CD4-positive, alpha-beta memory T cell (primary cell): ENCODE measurements around the gene USP43. TPM values are rescaled to one million over a fixed set of nuclear protein-coding genes. Genes with fewer than 3 reads are reported as not detected.
A peak's percentile ranks its signal among the peaks of the same experiment; 100 is the strongest.
"Not testable (repeated sequence)": the region's sequence is repeated elsewhere in the genome, so short reads cannot be mapped to it uniquely, and the experiment has no call there.

Experiments
- CTCF ChIA-PET: fragments of 350-600 bp; sonication (Branson Sonifier 250); formaldehyde crosslinking; loops from one replicate; lab custom pipeline; 2021; ENCODE audit warnings: inconsistent platforms; ENCODE audit not compliant: partially characterized antibody; lab: Charles Lee
- POLR2A ChIA-PET: fragments of 350-600 bp; sonication (Branson Sonifier 250); formaldehyde crosslinking; loops from one replicate; lab custom pipeline; 2021; ENCODE audit not compliant: partially characterized antibody; lab: Charles Lee
- DNase-seq, 5 donors: peaks; one replicate each; pipeline versions ENCODE4 v3.0.0 to v3.0.0-alpha.2; 2020 to 2022; ENCODE audit warnings: mixed read lengths in 1 of 5
- H3K27ac ChIP-seq: one replicate; pipeline ENCODE4 v1.7.0; 2013; ENCODE audit warnings: low read depth, low read length
- H3K27me3 ChIP-seq: 2 replicates; pipeline ENCODE4 v1.7.0; 2013; ENCODE audit warnings: mild to moderate bottlenecking, low read length, moderate library complexity; ENCODE audit not compliant: insufficient read depth
- H3K36me3 ChIP-seq: 2 replicates; pipeline ENCODE4 v1.7.0; 2013; ENCODE audit warnings: mild to moderate bottlenecking, low read length, moderate library complexity; ENCODE audit not compliant: insufficient read depth
- H3K4me1 ChIP-seq: 2 replicates; pipeline ENCODE4 v1.7.0; 2013; ENCODE audit warnings: mild to moderate bottlenecking, low read length, moderate library complexity; ENCODE audit not compliant: insufficient read depth
- H3K4me3 ChIP-seq, 2 donors: one replicate each; pipeline ENCODE4 v1.7.0; 2013; ENCODE audit warnings: low read length in 2 of 2, mild to moderate bottlenecking in 1 of 2
- H3K9me3 ChIP-seq, 2 donors: one replicate each; pipeline ENCODE4 v1.7.0; 2013; ENCODE audit warnings: low read length in 2 of 2, control low read depth in 1 of 2; ENCODE audit not compliant: control insufficient read depth in 1 of 2
- H3K27ac Mint-ChIP-seq, 7 donors: one replicate each; pipeline ENCODE4 v1.8.0; 2020 to 2021; ENCODE audit warnings: mixed read lengths in 7 of 7, mild to moderate bottlenecking in 6 of 7, inconsistent platforms in 3 of 7, moderate library complexity in 3 of 7
- H3K27me3 Mint-ChIP-seq, 2 donors: one replicate each; pipeline ENCODE4 v1.8.0; 2020 to 2021; ENCODE audit warnings: mixed read lengths in 2 of 2
- H3K36me3 Mint-ChIP-seq, 2 donors: one replicate each; pipeline ENCODE4 v1.8.0; 2020 to 2021; ENCODE audit warnings: mixed read lengths in 2 of 2, inconsistent platforms in 1 of 2, mild to moderate bottlenecking in 1 of 2
- H3K4me1 Mint-ChIP-seq, 4 donors: one replicate each; pipeline ENCODE4 v1.8.0; 2020 to 2021; ENCODE audit warnings: mixed read lengths in 4 of 4, mild to moderate bottlenecking in 1 of 4
- H3K4me3 Mint-ChIP-seq, 8 donors: one replicate each; pipeline ENCODE4 v1.8.0; 2020 to 2021; ENCODE audit warnings: mixed read lengths in 8 of 8, mild to moderate bottlenecking in 7 of 8, moderate library complexity in 6 of 8, inconsistent platforms in 3 of 8
- H3K9me3 Mint-ChIP-seq, 8 donors: one replicate each; pipeline ENCODE4 v1.8.0; 2020 to 2021; ENCODE audit warnings: mixed read lengths in 8 of 8, mild to moderate bottlenecking in 5 of 8, inconsistent platforms in 3 of 8, moderate library complexity in 1 of 8
- intact Hi-C: fragments of 100-400 bp; cut with micrococcal nuclease; formaldehyde crosslinking; loops from one replicate; pipeline ENCODE4 v1.15.1; 2023
- polyA plus RNA-seq, 2 donors: library from polyadenylated mRNA; unstranded; fragments of 300-500 nt; fragmentation: Illumina TruSeq; gene quantifications; one replicate each; pipeline ENCODE4 v1.2.3, GENCODE V29; 2021
- total RNA-seq, 2 experiments: library from RNA; stranded (reverse); gene quantifications; one replicate each; pipeline ENCODE4 v1.2.3, GENCODE V29; 2021

USP43 gene
- total and polyA plus RNA-seq, 4 experiments from 2014 or later = 0.17 to 0.22 TPM; not detected in 2

DNA sequence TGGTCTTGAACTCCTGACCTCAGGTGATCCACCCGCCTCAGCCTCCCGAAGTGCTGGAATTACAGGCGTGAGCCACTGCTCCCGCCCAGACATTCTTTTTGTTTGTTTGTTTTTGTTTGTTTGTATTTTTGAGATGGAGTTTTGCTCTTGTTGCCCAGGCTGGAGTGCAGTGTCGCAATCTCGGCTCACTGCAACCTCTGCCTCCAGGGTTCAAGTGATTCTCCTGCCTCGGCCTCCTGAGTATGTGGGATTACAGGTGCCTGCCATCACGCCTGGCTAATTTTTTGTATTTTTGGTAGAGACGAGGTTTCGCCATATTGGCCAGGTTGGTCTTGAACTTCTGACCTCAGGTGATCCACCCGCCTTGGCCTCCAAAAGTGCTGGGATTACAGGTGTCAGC, 18.2 kb downstream of the USP43 start:
- H3K27me3 ChIP-seq, H3K9me3 Mint-ChIP-seq, H3K36me3 ChIP-seq, H3K4me3 ChIP-seq, H3K36me3 Mint-ChIP-seq, POLR2A ChIA-PET, H3K27ac Mint-ChIP-seq, intact Hi-C loops, DNase-seq, CTCF ChIA-PET, H3K27ac ChIP-seq, H3K4me1 ChIP-seq, H3K4me3 Mint-ChIP-seq, H3K9me3 ChIP-seq: not testable (repeated sequence)
- peaks cover 6 to 13% of the 10 kb centered on the region in 2 donors for H3K27me3 Mint-ChIP-seq
- peaks cover 10 to 17% (median 12%) of the 10 kb centered on the region in 4 donors for H3K4me1 Mint-ChIP-seq

DNA sequence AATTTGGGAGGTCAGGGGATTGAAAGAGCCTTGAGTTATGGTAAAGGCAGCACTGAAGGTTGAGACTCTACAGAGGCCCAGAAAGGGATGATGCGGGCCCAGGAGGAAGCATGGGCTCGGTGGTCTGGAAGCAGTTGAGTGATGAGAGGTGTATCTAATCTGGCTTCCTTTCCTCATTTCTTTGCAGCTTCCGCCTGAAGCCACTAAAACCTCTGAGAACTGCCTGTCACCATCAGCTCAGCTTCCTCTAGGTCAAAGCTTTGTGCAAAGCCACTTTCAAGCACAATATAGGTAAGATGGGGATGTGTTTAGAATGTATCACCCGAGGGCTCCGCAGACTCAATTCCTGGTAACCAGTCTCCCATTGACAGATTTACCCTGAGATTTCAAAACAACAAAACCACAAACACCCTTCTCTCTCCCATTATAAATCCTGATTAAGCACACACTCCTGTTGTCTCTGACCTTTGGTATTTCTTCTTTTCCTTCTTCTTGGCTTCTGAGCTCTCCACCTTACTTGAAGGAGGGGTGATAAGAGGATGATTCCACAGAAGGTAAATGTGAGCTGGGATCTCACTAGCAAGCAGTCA, 21.2 kb downstream of the USP43 start:
- Histone ChIP-seq H3K36me3 (no peaks in the 10 kb centered on the region), H3K27ac (no peak overlapping the region), H3K4me1 (peaks cover 10% of the 10 kb centered on the region), H3K9me3 (no peaks in the 10 kb centered on the region), H3K4me3 (no peak overlapping the region), H3K27me3 (peaks cover 4% of the 10 kb centered on the region)
- peak overlapping the region in 3 of 7 donors; percentile 1 to 52 (median 37) for H3K27ac Mint-ChIP-seq
- ChIA-PET POLR2A (no interaction called here), CTCF (interaction anchor here (1.0 kb wide), 1 partner anchor 12 kb away, joined by 4 read pairs; no protein-coding TSS in a partner anchor)
- H3K36me3 Mint-ChIP-seq = no peaks in the 10 kb centered on the region
- no peaks in the 10 kb centered on the region for H3K9me3 Mint-ChIP-seq
- peaks cover 10 to 17% (median 14%) of the 10 kb centered on the region in 4 donors for H3K4me1 Mint-ChIP-seq
- H3K4me3 Mint-ChIP-seq = peak overlapping the region in 1 of 8 donors; percentile 13
- peaks cover 18 to 30% of the 10 kb centered on the region in 2 donors for H3K27me3 Mint-ChIP-seq
- no peak for DNase-seq
- intact Hi-C loops = no loop called here

DNA sequence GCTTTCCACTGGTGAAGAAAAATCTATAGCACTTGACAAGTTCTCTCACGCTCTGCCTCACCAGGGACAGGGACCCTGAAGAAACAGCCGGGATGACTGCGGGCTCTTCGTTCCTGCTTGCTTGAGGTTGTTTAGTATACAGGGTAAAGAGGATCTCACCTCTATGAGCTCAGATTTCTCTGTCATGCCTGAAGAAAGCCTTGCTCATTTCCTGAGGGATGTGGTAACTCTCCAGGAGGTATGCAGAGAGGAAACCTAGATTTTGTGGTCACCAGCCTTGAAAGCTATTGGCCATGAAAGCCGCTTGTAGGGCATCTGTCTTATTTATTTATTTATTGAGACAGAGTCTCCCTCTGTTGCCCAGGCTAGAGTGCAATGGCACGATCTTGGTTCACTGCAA, 23.2 kb downstream of the USP43 start:
- H3K36me3 ChIP-seq = no peaks in the 10 kb centered on the region
- no peaks in the 10 kb centered on the region for H3K36me3 Mint-ChIP-seq
- peaks cover 18 to 29% of the 10 kb centered on the region in 2 donors for H3K27me3 Mint-ChIP-seq
- CTCF ChIA-PET = no interaction called here
- H3K4me3 Mint-ChIP-seq = no peak overlapping the region
- intact Hi-C loops = no loop called here
- no peak overlapping the region for H3K4me3 ChIP-seq
- H3K9me3 ChIP-seq = no peaks in the 10 kb centered on the region
- H3K4me1 ChIP-seq = peaks cover 10% of the 10 kb centered on the region
- peaks cover 4% of the 10 kb centered on the region for H3K27me3 ChIP-seq
- H3K27ac ChIP-seq = no peak overlapping the region
- H3K27ac Mint-ChIP-seq = no peak overlapping the region
- peaks cover 10 to 17% (median 14%) of the 10 kb centered on the region in 4 donors for H3K4me1 Mint-ChIP-seq
- H3K9me3 Mint-ChIP-seq = no peaks in the 10 kb centered on the region
- no peak for DNase-seq
- POLR2A ChIA-PET = interaction anchor here (0.6 kb wide), 1 partner anchor 74 kb away, joined by 4 read pairs; no protein-coding TSS in a partner anchor

DNA sequence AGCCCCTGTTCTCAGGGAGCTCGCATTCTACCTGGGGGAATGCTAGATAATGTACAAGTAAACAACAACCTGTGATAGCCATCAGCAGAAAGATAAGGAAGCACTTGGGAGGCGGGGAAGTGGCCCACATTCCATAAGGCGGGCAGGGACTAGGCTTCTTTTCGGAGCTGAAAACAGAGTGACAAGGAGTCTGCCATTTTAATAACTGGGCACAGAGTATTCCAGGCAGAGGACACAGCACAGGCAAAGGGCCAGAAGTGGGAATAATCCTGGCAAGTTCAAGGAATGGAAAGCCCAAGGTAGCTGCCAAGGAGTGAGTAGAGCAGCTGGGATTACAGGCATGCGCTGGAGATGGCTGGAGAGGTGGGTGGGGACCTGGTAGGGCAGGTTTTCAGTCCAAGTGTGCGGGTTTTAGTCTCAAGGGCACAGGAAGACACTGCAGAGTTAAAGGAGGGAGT, 24.3 kb downstream of the USP43 start:
- no peak overlapping the region for H3K4me3 Mint-ChIP-seq
- no peaks in the 10 kb centered on the region for H3K36me3 ChIP-seq
- peaks cover 10% of the 10 kb centered on the region for H3K4me1 ChIP-seq
- ChIA-PET CTCF (no interaction called here), POLR2A (no interaction called here)
- H3K27ac Mint-ChIP-seq = no peak overlapping the region
- no peak overlapping the region for H3K27ac ChIP-seq
- peaks cover 4% of the 10 kb centered on the region for H3K27me3 ChIP-seq
- DNase-seq = no peak
- H3K27me3 Mint-ChIP-seq = peaks cover 18 to 28% of the 10 kb centered on the region in 2 donors
- no peaks in the 10 kb centered on the region for H3K36me3 Mint-ChIP-seq
- peaks cover 10 to 17% (median 14%) of the 10 kb centered on the region in 4 donors for H3K4me1 Mint-ChIP-seq
- H3K4me3 ChIP-seq = no peak overlapping the region
- intact Hi-C loops = no loop called here
- H3K9me3 ChIP-seq = no peaks in the 10 kb centered on the region
- no peaks in the 10 kb centered on the region for H3K9me3 Mint-ChIP-seq

DNA sequence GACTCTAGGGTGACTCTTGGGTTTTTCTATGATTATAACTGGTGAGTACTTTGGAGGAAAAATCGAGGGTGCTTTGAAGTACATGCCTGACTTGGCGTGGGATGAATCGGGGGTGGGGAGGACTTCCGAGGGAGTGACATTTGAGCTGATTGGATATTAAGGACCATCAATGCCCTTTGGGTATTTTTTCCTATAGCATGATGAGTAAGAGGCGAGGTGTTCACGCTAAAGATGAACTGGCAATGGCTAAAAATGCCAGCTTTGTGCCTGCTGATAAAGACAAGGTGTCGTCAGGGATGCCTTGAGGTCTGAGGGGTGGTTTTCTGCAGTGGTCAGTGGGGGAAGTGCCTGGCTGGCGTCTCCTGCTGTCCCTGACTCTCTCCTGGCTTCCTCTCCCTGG, 25.3 kb downstream of the USP43 start:
- Mint-ChIP-seq H3K27me3 (peaks cover 16 to 25% of the 10 kb centered on the region in 2 donors), H3K4me1 (peaks cover 10 to 15% (median 13%) of the 10 kb centered on the region in 4 donors), H3K27ac (no peak overlapping the region), H3K4me3 (no peak overlapping the region), H3K9me3 (no peaks in the 10 kb centered on the region), H3K36me3 (no peaks in the 10 kb centered on the region)
- ChIA-PET CTCF (no interaction called here), POLR2A (no interaction called here)
- intact Hi-C loops = no loop called here
- Histone ChIP-seq H3K4me1 (peaks cover 10% of the 10 kb centered on the region), H3K36me3 (no peaks in the 10 kb centered on the region), H3K9me3 (no peaks in the 10 kb centered on the region), H3K4me3 (no peak overlapping the region), H3K27ac (no peak overlapping the region), H3K27me3 (peaks cover 4% of the 10 kb centered on the region)
- DNase-seq = no peak

DNA sequence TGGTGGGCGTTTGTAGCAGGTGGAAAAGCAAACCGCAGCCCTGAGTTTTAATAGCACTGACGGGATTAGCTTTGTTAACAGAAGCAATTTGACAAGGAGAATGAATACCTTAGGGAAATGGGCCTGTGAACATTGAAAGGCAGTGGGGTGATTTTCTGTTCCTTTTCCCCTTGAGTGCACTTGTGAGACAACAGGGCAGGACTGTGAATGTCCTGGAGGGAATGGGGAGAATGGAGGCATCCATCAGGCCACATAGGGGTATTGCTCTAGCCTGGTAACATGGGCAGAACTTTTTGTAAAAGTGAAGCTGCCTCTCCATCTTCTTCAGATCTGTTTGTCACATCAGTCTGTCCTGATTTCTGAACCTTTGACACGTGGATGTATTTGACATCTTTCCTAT, 26.2 kb downstream of the USP43 start:
- Mint-ChIP-seq H3K4me1 (peaks cover 5 to 8% (median 6%) of the 10 kb centered on the region in 4 donors), H3K9me3 (no peaks in the 10 kb centered on the region), H3K36me3 (no peaks in the 10 kb centered on the region), H3K27ac (no peak overlapping the region), H3K4me3 (no peak overlapping the region), H3K27me3 (peaks cover 14 to 24% of the 10 kb centered on the region in 2 donors)
- H3K36me3 ChIP-seq = no peaks in the 10 kb centered on the region
- peaks cover 4% of the 10 kb centered on the region for H3K27me3 ChIP-seq
- no peak overlapping the region for H3K4me3 ChIP-seq
- CTCF ChIA-PET = no interaction called here
- peaks cover 4% of the 10 kb centered on the region for H3K4me1 ChIP-seq
- POLR2A ChIA-PET = no interaction called here
- no peak for DNase-seq
- H3K27ac ChIP-seq = no peak overlapping the region
- no peaks in the 10 kb centered on the region for H3K9me3 ChIP-seq
- intact Hi-C loops = no loop called here

DNA sequence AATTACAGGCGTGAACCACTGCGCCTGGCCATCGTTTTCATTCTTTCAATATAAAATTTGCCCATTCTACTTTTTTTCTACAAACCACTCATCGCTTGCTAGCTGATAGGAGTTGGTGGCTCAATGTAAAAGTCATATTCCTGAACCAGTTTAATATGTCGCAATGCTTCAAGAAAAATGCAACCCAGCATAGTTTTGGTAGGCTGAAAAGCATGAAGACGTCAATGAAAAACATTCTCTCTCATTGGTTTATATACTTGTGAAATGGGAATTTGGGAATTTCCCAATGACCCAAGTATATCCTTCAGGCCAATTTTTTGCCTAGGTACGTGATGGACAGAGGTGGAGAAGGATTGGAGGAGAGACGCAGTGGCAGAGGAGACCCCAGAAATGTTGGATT, 26.9 kb downstream of the USP43 start:
- no peak overlapping the region for H3K4me3 Mint-ChIP-seq
- H3K4me1 Mint-ChIP-seq = peaks cover 0 to 5% (median 1%) of the 10 kb centered on the region in 4 donors
- H3K27ac Mint-ChIP-seq = peak overlapping the region in 1 of 7 donors; percentile 49
- CTCF ChIA-PET = no interaction called here
- intact Hi-C loops = no loop called here
- no peaks in the 10 kb centered on the region for H3K9me3 Mint-ChIP-seq
- H3K27me3 Mint-ChIP-seq = peaks cover 14 to 24% of the 10 kb centered on the region in 2 donors
- H3K27me3 ChIP-seq = peaks cover 4% of the 10 kb centered on the region
- no peak overlapping the region for H3K4me3 ChIP-seq
- POLR2A ChIA-PET = no interaction called here
- no peaks in the 10 kb centered on the region for H3K4me1 ChIP-seq
- H3K9me3 ChIP-seq = no peaks in the 10 kb centered on the region
- H3K27ac ChIP-seq = no peak overlapping the region
- no peak for DNase-seq
- H3K36me3 ChIP-seq = no peaks in the 10 kb centered on the region
- H3K36me3 Mint-ChIP-seq = no peaks in the 10 kb centered on the region
